Lower leg skin (tissue), 4 donors: ENCODE data around the gene EYA2. TPM values are rescaled to one million over a fixed set of nuclear protein-coding genes. Genes with fewer than 3 reads are reported as not detected.

Experiments used
- DNase-seq, 2 donors: peaks; one replicate each; pipeline ENCODE4 v3.0.0-alpha.2; 2019; ENCODE audit warnings: low spot score in 2 of 2
- H3K4me3 ChIP-seq: fragments of 200-600 bp; sonication (generic); 2 replicates; pipeline ENCODE4 v1.5.1; 2017; ENCODE audit warnings: mild to moderate bottlenecking, low read depth; ENCODE audit not compliant: poor library complexity, severe bottlenecking
- POLR2A ChIP-seq, 2 donors: fragments of 450-650 bp; IDR thresholded peaks; one replicate each; pipeline ENCODE4 v1.6.1; 2016 to 2017; ENCODE audit warnings: antibody characterized with exemption in 2 of 2, mild to moderate bottlenecking in 1 of 2, moderate library complexity in 1 of 2
- WGBS, 2 donors: methylation state at CpG; one replicate each; pipeline ENCODE4 v1.1.5; 2018; 5-methylcytosine and 5-hydroxymethylcytosine counted together
- intact Hi-C: fragments of 100-400 bp; cut with DNase I; formaldehyde crosslinking; loops from one replicate; pipeline ENCODE4 v1.15.0; 2023; ENCODE audit warnings: low total_unique reads
- total RNA-seq, 4 donors: library from RNA; depleted of rRNA; stranded (reverse); fragments of >200 nt; gene quantifications; one replicate each; pipeline ENCODE4 v1.1.0, GENCODE V29; 2016
- TF ChIP-seq, protein P1 (sequence below), 3 donors: fragments of 450-650 bp; IDR thresholded peaks; one replicate each; pipeline ENCODE4 v1.5.1; 2016; ENCODE audit warnings: antibody characterized with exemption in 3 of 3, mild to moderate bottlenecking in 3 of 3, moderate library complexity in 2 of 3

Gene EYA2
- total RNA-seq, 4 donors from 2014 or later, result 0.63 to 6.1 (median 3.3) TPM

DNA sequence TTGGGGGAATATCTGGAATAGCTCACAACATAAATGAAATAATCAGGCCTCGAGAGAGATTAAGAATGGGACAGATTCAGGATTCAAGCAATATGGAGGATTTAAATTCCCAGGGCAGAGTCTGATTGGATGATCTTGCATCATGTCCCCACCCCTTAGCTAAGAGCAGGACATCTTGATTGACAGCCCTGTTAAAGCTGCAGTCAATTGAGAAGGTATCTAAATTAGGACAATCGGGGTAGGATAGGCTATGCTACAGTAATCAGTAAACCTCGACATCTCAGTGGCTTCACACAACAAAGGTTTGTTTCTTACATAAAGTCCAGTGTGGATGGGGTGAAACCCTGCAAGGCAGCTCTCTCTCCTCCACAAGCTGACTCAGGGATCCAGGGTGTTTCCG lies 109.5 kb downstream of the EYA2 start:
- whole genome bisulfite sequencing, 2 donors, result 92 to 94% methylated on average over 4 of the region's 4 CpGs
- TF ChIP-seq, protein P1, sequence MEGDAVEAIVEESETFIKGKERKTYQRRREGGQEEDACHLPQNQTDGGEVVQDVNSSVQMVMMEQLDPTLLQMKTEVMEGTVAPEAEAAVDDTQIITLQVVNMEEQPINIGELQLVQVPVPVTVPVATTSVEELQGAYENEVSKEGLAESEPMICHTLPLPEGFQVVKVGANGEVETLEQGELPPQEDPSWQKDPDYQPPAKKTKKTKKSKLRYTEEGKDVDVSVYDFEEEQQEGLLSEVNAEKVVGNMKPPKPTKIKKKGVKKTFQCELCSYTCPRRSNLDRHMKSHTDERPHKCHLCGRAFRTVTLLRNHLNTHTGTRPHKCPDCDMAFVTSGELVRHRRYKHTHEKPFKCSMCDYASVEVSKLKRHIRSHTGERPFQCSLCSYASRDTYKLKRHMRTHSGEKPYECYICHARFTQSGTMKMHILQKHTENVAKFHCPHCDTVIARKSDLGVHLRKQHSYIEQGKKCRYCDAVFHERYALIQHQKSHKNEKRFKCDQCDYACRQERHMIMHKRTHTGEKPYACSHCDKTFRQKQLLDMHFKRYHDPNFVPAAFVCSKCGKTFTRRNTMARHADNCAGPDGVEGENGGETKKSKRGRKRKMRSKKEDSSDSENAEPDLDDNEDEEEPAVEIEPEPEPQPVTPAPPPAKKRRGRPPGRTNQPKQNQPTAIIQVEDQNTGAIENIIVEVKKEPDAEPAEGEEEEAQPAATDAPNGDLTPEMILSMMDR (IDR thresholded peaks at IDR 0.05), result no peak
- TF ChIP-seq POLR2A (IDR thresholded peaks at IDR 0.05), result no peak
- intact Hi-C loops, result no loop called here

DNA sequence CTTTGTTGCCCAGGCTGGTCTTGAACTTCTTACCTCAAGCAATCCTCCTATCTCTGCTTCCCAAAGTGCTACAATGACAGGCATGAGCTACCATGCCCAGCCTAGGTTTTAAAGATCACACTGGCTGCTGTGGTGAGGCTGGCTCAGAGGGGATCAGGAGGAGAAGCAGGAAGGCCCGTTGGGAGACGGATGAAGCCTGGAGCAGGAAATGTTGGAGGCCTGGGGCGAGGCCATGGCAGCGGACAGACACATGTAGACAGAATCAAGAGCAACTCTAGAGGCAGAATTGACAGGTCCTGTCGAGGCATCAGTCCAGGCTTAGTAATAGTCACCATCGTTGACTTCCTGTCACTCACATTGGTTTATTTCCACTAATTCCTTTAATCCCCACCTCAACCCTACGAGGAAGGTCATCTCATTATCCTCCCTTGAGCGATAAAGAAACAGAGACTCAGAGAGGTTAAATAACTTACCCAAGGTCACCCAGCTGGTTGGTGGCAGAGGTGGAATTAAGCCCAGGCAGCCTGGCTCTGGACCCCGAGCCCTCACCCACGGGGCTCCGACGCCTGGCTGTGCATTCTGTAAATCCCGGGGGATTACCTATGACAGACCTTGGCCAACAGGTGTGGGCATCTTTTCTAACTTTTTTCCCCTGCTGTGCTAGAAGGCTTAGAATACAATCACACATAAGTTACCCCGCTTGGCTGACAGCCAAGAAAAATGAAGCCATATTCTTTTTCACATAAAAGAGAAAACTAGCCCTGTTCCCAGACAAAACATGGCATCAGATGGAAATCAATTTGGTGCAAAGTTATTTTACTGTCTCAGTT lies 113.4 kb downstream of the EYA2 start:
- 63 to 72% methylated on average over 14 of the region's 14 CpGs for whole genome bisulfite sequencing, 2 donors
- intact Hi-C loops, result no loop called here

More for the DNA sequence above, 109.5 kb downstream of the EYA2 start:
- no peak for DNase-seq
- no peak overlapping the region for H3K4me3 ChIP-seq

DNA sequence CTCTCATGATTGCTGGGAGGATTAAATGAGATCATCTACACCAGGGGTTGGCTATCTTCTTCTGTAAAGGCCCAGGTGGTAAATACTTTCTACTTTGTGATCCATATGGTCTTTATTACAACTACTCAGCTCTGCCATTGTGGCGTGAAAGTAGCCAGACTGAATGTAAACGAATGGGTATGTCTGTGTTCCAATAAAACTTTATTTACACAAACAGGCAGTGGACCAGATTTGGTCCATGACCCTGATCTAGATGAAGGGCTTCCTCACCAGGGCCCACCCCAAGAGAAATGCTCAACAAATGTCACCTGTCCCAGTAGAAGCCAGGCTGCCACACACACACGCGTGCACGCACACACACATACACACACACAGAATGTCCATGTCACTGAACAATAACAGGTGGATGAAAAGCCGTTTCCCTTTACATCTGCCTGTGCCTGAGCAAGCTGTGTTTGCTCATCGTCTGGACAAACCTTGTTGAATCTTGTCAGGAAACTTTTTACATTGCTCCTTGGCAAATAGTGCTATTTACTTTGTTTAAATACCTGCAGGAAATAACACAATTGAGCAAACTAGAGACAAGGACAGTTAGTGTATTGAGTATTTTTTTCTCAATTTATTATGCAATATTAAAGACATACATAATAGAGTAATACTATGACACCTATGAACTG lies 114.3 kb downstream of the EYA2 start:
- no peak overlapping the region for H3K4me3 ChIP-seq
- intact Hi-C loops, result no loop called here
- DNase-seq, result peak in 1 of 2 donors; percentile 18
- TF ChIP-seq POLR2A (IDR thresholded peaks at IDR 0.05), result no peak
- TF ChIP-seq, protein P1 (IDR thresholded peaks at IDR 0.05), result no peak
- 73 to 76% methylated on average over 7 of the region's 7 CpGs for WGBS, 2 donors

More for the DNA sequence above, 113.4 kb downstream of the EYA2 start:
- no peak overlapping the region for H3K4me3 ChIP-seq
- DNase-seq, result peak in 1 of 2 donors; percentile 49
- TF ChIP-seq, protein P1 (IDR thresholded peaks at IDR 0.05), result no peak
- TF ChIP-seq POLR2A (IDR thresholded peaks at IDR 0.05), result no peak

DNA sequence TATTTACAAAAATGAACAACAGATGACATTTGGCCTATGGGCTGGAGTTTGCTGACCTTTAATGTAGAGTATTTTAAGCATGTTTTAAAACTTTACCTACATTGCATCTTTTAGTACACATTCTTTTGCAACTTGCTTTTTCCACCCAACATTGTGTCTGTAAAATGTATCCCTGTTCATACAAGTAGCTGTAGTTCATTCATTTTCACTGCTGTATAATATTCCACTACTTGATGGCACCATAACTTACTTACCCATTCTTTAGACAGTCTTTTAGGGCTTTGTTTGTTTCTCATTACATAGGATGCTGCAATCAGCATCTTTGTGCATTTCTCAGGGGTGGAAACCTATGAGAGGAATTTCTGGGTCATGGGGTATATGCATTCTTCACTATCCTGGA lies 115.1 kb downstream of the EYA2 start:
- TF ChIP-seq, protein P1 (IDR thresholded peaks at IDR 0.05), result no peak
- no peak for TF ChIP-seq POLR2A (IDR thresholded peaks at IDR 0.05)
- H3K4me3 ChIP-seq, result no peak overlapping the region
- DNase-seq, result no peak
- intact Hi-C loops, result no loop called here

DNA sequence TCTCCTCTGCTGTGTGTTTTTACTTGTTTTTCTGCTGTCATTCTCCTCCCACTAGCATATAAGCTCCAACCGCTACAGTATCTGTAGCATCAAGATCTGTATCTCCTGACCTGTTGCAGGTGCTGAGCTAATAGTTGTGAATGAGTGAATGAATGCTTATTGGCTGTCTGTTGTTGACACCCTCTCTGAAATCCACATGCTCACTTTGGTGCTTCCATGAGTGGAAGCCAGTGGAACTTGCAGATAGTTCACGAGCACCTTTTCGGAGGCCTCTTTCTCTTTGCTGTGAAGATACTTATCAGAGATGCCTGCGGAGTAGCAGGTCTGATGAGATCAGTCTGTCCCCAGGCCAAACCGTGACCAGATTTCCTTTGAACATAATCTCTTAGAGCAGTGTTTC lies 117.3 kb downstream of the EYA2 start:
- WGBS, 2 donors, result 36 to 46% methylated on average over 5 of the region's 5 CpGs
- no peak for TF ChIP-seq POLR2A (IDR thresholded peaks at IDR 0.05)
- TF ChIP-seq, protein P1 (IDR thresholded peaks at IDR 0.05), result no peak
- H3K4me3 ChIP-seq, result no peak overlapping the region
- intact Hi-C loops, result no loop called here
- DNase-seq, result no peak
